HG02852 (cell line): Measurements from ENCODE around the gene HCAR1.
"Not testable (repeated sequence)": the region's sequence is repeated elsewhere in the genome, so short reads cannot be mapped to it uniquely, and the experiment has no call there.

Experiments
- ATAC-seq: cut with Tn5 transposase; IDR thresholded peaks from one replicate; pipeline ENCODE4 v1.9.1; 2021; ENCODE audit warnings: mild to moderate bottlenecking, moderate library complexity; ENCODE audit not compliant: unreplicated experiment

Gene HCAR1

GRCh38 chr12:122722387-122722786 is 8.3 kb downstream of the HCAR1 start:
- no peak for ATAC-seq

GRCh38 chr12:122721057-122721545 is 9.5 kb downstream of the HCAR1 start:
- no peak for ATAC-seq

GRCh38 chr12:122716658-122717057 is 14.0 kb downstream of the HCAR1 start, which contains the start of gene HCAR3:
TSS of gene HCAR3 (minus strand) at chr12:122716811. CDS start at chr12:122716737, 74 bp downstream.
- not testable (repeated sequence) for ATAC-seq

GRCh38 chr12:122715211-122715610 is 15.4 kb downstream of the HCAR1 start:
- not testable (repeated sequence) for ATAC-seq

GRCh38 chr12:122713491-122714188 is 17.0 kb downstream of the HCAR1 start:
- ATAC-seq: not testable (repeated sequence)

GRCh38 chr12:122711266-122711665 is 19.4 kb downstream of the HCAR1 start:
- ATAC-seq: not testable (repeated sequence)

- ATAC-seq: not testable (repeated sequence)
Measured at GRCh38 chr12:122710341-122710740, 20.3 kb downstream of the HCAR1 start.

GRCh38 chr12:122709287-122709686 is 21.4 kb downstream of the HCAR1 start:
- ATAC-seq: not testable (repeated sequence)

GRCh38 chr12:122703841-122704240 is 26.8 kb downstream of the HCAR1 start:
- not testable (repeated sequence) for ATAC-seq

GRCh38 chr12:122702890-122703611 is 27.6 kb downstream of the HCAR1 start, which contains the start of gene HCAR2:
TSS of gene HCAR2 (minus strand) at chr12:122703357. CDS start at chr12:122703283, 74 bp downstream.
- ATAC-seq: not testable (repeated sequence)

- not testable (repeated sequence) for ATAC-seq
Measured at GRCh38 chr12:122701481-122701880, 29.2 kb downstream of the HCAR1 start.

- ATAC-seq: not testable (repeated sequence)
Measured at GRCh38 chr12:122700038-122700710, 30.5 kb downstream of the HCAR1 start.

- not testable (repeated sequence) for ATAC-seq
Measured at GRCh38 chr12:122696922-122697321, 33.7 kb downstream of the HCAR1 start.

GRCh38 chr12:122691566-122691965 is 39.1 kb downstream of the HCAR1 start:
- no peak for ATAC-seq

GRCh38 chr12:122688291-122688690 is 42.4 kb downstream of the HCAR1 start:
- no peak for ATAC-seq

GRCh38 chr12:122687086-122687485 is 43.6 kb downstream of the HCAR1 start:
- no peak for ATAC-seq

- no peak for ATAC-seq
Measured at GRCh38 chr12:122686538-122686937, 44.1 kb downstream of the HCAR1 start.

GRCh38 chr12:122684297-122684813 is 46.3 kb downstream of the HCAR1 start:
- ATAC-seq: no peak

GRCh38 chr12:122681814-122682213 is 48.8 kb downstream of the HCAR1 start:
- no peak for ATAC-seq

GRCh38 chr12:122680989-122681388 is 49.7 kb downstream of the HCAR1 start:
- not testable (repeated sequence) for ATAC-seq

- not testable (repeated sequence) for ATAC-seq
Measured at GRCh38 chr12:122676781-122677180, 53.9 kb downstream of the HCAR1 start.
